Bone marrow (tissue), 2 donors: ENCODE results near the gene TTYH1.

ENCODE experiments used
- DNase-seq, 2 donors: peaks; one replicate each; lab custom pipeline; 2025; lab: John Stamatoyannopoulos, UW

TTYH1 gene

GRCh38 chr19:54392105-54392504 is 23.2 kb upstream of the TTYH1 start:
- no peak for DNase-seq

GRCh38 chr19:54393381-54393780 is 21.9 kb upstream of the TTYH1 start:
- DNase-seq: no peak

- DNase-seq: no peak
These were observed 19.6 kb upstream of the TTYH1 start for GRCh38 chr19:54395685-54396084.

DNA sequence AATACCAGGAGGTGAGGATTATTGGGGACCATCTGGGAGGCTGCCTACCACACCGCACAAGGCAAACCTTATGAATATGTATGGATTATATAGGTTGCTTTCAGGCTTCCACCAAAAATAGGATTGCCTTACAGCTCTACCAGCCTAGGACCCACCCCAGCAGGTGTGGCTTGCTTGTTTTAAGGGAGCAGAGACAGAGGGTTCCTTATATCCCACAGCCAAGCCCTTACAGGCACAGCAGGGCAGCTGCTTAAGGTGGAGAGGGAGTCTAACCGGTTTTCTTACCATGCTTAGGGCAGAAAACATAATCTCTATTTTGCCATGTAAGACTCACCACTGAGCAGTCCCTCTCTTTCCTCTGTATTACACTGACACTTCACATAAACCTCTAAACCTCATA is 16.1 kb upstream of the TTYH1 start:
- no peak for DNase-seq

DNA sequence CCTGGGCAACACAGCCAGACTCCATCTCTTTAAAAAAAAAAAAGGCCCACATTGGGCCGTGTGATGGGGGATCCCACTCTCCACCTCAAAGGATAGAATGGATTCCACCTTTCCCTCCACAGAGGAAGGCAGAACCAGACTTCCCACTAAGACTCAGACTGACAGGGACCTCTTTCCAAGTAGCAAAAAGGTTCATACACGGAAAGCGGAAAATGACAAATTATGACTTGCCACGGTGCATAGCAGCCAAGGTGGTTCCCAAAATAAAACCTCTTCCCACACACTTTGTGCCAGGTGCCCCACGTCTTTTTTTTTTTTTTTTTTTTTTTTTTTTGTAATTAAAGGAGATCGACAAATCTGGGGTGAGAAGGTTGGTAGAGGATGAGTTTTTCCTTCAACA is 14.4 kb upstream of the TTYH1 start:
- DNase-seq: no peak

GRCh38 chr19:54403054-54403453 is 12.2 kb upstream of the TTYH1 start:
- no peak for DNase-seq

DNA sequence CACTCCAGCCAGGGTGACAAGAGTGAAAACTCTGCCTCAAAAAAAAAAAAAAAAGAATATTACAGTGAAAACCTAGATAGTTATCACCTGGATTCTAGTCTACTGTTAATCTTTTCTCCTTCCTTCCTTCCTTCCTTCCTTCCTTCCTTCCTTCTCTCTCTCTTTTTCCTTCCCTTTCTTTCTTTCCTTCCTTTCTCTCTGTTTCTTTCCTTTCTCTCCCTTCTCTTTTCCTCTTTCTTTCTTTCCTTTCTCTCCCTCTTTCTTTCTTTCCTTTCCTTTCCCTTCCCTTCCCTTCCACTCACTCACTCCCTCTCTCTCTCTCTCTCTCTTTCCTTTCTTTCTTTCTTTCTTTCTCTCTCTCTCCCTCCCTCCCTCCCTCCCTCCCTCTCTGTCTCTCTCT is 9.6 kb upstream of the TTYH1 start:
- DNase-seq: no peak

DNA sequence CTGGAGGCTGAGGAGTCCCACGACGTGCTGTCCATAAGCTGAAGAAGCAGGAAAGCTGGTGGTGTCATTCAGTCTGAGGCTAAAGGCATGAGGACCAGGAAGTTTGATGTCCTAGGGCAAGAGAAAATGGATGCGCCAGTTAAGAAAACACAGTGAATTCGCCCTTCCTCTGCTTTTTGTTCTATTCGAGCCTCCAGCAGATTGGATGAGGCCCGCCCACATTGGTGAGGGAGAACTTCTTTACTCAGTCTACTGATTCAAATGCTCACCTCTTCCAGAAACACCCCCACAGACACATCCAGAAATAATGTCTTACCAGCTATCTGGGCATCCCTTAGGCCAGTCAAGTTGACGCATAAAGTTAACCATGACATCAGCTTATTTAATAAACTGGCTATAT is 7.5 kb upstream of the TTYH1 start:
- no peak for DNase-seq

GRCh38 chr19:54408456-54409026 is 6.7 kb upstream of the TTYH1 start:
- DNase-seq: no peak

GRCh38 chr19:54411033-54411432 is 4.2 kb upstream of the TTYH1 start:
- no peak for DNase-seq

DNA sequence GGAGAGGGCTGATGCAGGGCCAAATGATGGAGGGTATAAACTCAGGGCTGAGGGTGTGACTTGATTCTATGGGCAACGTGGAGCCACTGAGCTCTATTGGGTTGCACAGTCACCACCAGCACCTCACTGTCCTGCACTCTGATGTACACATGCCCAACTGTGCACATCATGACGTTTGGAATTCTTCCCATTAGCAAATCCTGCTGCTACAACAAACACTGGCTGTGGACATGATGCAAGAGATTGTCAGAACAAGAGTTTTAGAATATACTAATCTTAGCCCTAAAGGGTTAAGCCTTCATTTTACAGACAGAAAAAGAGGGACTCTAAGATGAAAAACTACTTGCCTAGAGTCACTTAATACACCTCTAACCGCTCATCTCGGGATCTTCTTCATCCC is 2.4 kb upstream of the TTYH1 start:
- DNase-seq: no peak

- DNase-seq: no peak
These were observed 1.1 kb upstream of the TTYH1 start for GRCh38 chr19:54414156-54414555.

DNA sequence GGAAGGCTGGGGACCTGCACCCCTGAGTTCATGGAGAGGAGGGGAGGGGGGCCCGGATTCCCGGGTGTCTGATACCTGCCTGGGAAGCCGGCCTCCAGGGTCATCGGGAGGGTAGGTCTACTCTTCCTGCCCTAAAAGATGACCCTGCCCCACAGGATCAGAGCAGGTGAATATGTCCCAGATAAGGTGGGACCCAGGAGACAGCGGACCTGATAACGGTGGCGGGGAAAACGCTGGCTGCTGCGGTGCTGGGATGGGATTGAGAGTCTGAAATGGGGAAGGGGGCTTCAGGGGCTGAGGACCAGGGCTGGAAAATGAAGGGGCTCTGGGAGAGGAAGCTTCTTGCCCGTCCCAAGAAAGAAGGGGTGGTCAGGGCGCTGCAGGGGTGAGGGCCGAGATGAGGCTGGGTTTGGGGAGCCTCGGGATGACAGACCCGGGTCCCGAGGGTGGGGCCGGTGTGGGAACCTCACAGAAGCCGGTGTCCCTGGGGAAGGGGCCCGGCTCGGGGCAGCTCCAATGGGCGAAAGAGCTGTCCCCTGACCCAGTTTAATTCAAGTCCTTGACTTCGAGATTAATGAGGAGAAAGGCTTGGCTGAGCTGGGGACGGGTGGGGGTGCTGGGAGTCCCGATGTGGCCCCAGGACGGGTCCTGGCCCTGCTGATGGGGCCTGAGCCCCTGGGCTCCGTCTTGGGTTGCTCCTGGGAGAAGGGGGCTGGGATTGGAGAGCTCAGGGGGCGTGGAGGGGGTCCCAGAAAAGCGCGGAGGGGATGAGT is 823 bp downstream of the TTYH1 start:
- DNase-seq: no peak

DNA sequence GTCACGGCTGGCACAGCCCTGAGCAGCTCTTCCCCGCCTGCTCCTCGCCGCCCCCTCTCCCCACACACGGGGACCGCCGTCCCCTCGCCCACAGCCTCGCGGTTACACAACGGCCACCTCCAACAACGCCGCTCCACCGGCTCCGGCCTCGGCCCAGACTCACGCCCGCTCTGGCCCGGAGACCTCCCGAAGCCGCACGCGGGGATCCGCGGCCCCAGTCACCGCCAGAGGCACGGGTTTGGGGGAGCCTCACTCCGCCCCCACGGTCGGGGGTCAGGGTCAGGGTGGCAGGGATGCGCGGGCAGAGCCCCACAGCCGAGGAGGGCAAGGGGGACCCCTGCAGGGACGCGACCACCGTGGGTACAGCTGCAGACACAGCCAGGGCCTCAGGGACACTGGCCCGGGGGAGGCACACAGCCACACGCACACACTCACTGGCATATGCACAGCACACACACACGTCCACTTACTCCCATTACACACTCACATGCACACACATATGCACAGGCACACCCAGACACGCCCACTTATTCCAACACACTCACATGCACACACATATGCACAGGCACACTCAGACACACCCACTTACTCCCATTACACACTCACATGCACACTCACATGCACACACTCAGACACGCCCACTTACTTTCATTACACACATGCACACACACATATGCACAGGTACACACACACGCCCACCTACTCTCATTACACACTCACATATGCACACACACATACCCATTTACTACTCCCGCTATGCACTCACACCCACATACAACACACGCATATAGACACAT is 1.6 kb downstream of the TTYH1 start:
- no peak for DNase-seq

DNA sequence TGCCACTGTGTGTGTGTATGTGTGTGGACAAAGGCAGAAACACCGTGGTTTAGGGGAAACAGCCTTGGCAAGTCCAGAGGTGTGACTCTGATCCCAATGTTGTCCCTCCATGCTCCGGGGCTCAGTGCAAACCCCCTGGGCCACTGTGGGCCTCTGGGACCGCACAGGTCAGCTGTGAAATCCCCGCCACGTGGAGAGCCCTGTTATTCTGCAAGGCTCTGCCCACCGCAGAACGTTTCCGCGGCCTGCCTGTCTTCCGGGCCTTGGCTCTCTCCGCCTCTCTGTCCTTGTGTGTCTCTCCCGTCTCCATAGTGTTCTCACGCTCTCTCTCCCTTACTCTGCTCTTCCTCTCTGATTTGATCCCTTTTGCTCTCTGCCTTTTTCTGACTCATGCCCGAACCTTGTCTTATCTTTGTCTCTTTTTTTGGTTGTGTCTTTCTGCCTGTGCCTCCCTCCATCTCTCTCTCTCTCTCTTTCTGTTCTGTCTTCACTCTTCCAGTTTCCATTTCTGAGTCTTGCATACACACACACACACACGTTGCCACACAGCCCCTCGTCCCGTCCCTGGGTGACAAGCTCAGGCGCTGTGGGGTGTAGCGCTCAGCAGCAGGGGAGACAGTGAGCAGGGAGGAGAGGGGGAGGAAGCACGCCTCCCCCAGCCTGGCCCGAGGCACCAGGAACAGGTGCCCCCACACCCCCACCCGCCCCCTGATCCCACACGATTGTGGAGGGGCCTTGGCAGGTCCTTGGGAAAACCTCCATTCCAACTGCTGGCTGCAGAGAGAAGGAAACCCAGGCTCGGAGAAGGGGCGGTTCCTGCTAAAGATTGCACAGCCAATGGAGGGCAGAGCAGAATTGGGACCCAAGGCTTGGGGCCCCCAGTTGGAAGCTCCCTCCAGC is 3.0 kb downstream of the TTYH1 start:
- peak in 1 of 2 donors; percentile 90 for DNase-seq

GRCh38 chr19:54418930-54419800 is 3.9 kb downstream of the TTYH1 start:
- no peak for DNase-seq

DNA sequence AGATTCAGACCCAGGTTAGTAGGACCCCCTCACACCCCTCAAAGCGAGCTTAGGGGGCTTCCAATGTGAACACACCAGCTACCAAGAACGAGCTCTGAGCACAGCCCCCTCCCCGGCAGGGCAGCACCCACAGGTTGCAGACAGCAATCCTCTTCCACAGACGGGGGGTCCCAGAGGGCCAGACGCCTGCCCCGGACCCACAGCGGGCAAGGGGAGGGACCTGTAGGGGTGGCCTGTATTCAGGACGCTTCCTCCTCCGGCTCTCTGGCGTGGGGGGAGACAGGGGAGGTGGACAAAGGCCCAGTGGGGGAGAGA is 4.8 kb downstream of the TTYH1 start:
- DNase-seq: no peak

GRCh38 chr19:54420383-54421168 is 5.3 kb downstream of the TTYH1 start:
- no peak for DNase-seq

DNA sequence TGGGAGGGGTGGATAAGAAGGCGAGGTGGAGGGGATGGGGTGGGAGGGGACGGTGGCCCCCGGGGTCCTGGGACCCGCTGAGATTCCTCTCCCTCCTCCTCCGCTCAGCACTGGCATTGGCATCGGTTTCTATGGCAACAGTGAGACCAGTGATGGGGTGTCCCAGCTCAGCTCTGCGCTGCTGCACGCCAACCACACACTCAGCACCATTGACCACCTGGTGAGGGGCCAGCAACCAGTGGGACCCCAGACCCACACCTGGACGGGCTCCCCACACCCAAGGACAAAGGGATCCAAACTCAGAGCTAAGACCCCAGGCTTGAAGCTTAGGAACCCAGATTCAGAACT is 5.9 kb downstream of the TTYH1 start:
- DNase-seq: no peak

- DNase-seq: no peak
These were observed 6.3 kb downstream of the TTYH1 start for GRCh38 chr19:54421521-54421920.

DNA sequence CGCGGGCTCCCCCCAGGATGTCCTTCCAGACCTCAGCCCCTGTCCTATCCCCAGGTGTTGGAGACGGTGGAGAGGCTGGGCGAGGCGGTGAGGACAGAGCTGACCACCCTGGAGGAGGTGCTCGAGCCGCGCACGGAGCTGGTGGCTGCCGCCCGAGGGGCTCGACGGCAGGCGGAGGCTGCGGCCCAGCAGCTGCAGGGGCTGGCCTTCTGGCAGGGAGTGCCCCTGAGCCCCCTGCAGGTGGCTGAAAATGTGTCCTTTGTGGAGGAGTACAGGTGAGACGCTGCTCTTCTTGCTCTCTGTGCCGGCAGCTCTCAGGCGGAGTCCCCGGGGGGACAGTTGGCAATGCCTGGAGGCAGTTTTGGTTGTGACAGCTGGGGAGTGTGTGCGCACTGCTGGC is 6.9 kb downstream of the TTYH1 start:
- no peak for DNase-seq
